Osteoblast (primary cell): ENCODE data around the gene ALS2CL. TPM values are rescaled to one million over a fixed set of nuclear protein-coding genes. Genes with fewer than 3 reads are reported as not detected.

ENCODE experiments used
- DNase-seq: peaks from one replicate; pipeline ENCODE4 v3.0.0; 2011; ENCODE audit warnings: low spot score, mixed read lengths; ENCODE audit not compliant: insufficient read length; ENCODE audit errors: missing footprints
- H2AFZ ChIP-seq: 2 replicates; pipeline ENCODE4 v1.6.0; 2011; ENCODE audit warnings: mild to moderate bottlenecking, low read length
- H3K27ac ChIP-seq: 2 replicates; pipeline ENCODE4 v1.5.1; 2011; ENCODE audit warnings: mild to moderate bottlenecking, low read depth, low read length, moderate library complexity
- H3K27me3 ChIP-seq: 2 replicates; pipeline ENCODE4 v1.6.0; 2012; ENCODE audit warnings: mild to moderate bottlenecking, control low read depth, inconsistent platforms, low read length, moderate library complexity; ENCODE audit not compliant: insufficient read depth
- H3K36me3 ChIP-seq: 2 replicates; pipeline ENCODE4 v1.5.1; 2011; ENCODE audit warnings: mild to moderate bottlenecking, low read length, control low read depth, moderate library complexity; ENCODE audit not compliant: insufficient read depth
- H3K4me1 ChIP-seq: 2 replicates; pipeline ENCODE4 v1.5.1; 2011; ENCODE audit warnings: mild to moderate bottlenecking, low read length, control low read depth, moderate library complexity; ENCODE audit not compliant: insufficient read depth
- H3K4me2 ChIP-seq: 2 replicates; pipeline ENCODE4 v1.6.0; 2011; ENCODE audit warnings: mild to moderate bottlenecking, low read length; ENCODE audit not compliant: insufficient read depth
- H3K4me3 ChIP-seq: fragments of 200-600 bp; sonication (generic); 3 replicates; pipeline ENCODE4 v1.5.1; 2012; ENCODE audit warnings: mild to moderate bottlenecking, low read length, inconsistent platforms; ENCODE audit not compliant: insufficient read depth
- H3K79me2 ChIP-seq: 2 replicates; pipeline ENCODE4 v1.6.0; 2012; ENCODE audit warnings: mild to moderate bottlenecking, low read length, control low read depth, inconsistent platforms; ENCODE audit not compliant: insufficient read depth
- H3K9me3 ChIP-seq: 2 replicates; pipeline ENCODE4 v1.5.1; 2011; ENCODE audit warnings: low read depth, low read length, control low read depth
- H4K20me1 ChIP-seq: 2 replicates; pipeline ENCODE4 v1.6.0; 2012; ENCODE audit warnings: mild to moderate bottlenecking, low read length, control low read depth; ENCODE audit not compliant: insufficient read depth
- total RNA-seq: library from RNA; depleted of rRNA; stranded (reverse); fragments of >200 nt; gene quantifications from 2 replicates; pipeline ENCODE4 v1.2.3, GENCODE V29; 2012
- TF ChIP-seq, protein P1 (sequence below): IDR thresholded peaks from 2 replicates; pipeline ENCODE4 v1.5.1; 2011; ENCODE audit warnings: mild to moderate bottlenecking, low read depth, low read length, moderate library complexity; ENCODE audit errors: extremely low read depth

Gene ALS2CL
- total RNA-seq, 1 donor: 1.1 TPM

DNA sequence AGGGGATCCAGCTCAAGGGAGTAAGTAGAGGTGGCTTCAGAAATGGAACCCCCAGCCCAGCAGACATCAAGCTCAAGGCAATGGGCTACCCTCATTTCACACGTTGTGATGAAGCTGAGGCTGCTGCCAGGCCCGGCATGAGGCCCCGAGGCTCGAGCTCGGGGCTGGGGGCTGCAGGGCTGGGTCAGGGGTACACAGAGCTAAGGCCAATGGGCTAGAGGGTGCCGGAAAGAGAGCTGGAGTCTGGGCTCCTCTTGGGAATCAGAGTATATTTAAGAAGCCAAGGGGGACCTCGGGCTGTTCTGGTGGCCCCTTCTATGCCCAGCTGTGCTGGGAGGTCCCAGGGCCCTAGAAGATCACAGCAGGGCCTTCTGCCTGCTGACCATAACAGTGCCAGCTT is 16.8 kb upstream of the ALS2CL start:
- H3K27ac ChIP-seq: no peak overlapping the region
- no peak overlapping the region for H3K4me2 ChIP-seq
- no peak overlapping the region for H3K4me3 ChIP-seq
- no peaks in the 10 kb centered on the region for H3K36me3 ChIP-seq
- H3K4me1 ChIP-seq: no peaks in the 10 kb centered on the region
- TF ChIP-seq, protein P1, sequence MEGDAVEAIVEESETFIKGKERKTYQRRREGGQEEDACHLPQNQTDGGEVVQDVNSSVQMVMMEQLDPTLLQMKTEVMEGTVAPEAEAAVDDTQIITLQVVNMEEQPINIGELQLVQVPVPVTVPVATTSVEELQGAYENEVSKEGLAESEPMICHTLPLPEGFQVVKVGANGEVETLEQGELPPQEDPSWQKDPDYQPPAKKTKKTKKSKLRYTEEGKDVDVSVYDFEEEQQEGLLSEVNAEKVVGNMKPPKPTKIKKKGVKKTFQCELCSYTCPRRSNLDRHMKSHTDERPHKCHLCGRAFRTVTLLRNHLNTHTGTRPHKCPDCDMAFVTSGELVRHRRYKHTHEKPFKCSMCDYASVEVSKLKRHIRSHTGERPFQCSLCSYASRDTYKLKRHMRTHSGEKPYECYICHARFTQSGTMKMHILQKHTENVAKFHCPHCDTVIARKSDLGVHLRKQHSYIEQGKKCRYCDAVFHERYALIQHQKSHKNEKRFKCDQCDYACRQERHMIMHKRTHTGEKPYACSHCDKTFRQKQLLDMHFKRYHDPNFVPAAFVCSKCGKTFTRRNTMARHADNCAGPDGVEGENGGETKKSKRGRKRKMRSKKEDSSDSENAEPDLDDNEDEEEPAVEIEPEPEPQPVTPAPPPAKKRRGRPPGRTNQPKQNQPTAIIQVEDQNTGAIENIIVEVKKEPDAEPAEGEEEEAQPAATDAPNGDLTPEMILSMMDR: no peak
- no peaks in the 10 kb centered on the region for H3K79me2 ChIP-seq
- H2AFZ ChIP-seq: no peak overlapping the region
- DNase-seq: peak; percentile 52
- no peaks in the 10 kb centered on the region for H3K9me3 ChIP-seq
- H3K27me3 ChIP-seq: no peaks in the 10 kb centered on the region
- H4K20me1 ChIP-seq: no peaks in the 10 kb centered on the region

DNA sequence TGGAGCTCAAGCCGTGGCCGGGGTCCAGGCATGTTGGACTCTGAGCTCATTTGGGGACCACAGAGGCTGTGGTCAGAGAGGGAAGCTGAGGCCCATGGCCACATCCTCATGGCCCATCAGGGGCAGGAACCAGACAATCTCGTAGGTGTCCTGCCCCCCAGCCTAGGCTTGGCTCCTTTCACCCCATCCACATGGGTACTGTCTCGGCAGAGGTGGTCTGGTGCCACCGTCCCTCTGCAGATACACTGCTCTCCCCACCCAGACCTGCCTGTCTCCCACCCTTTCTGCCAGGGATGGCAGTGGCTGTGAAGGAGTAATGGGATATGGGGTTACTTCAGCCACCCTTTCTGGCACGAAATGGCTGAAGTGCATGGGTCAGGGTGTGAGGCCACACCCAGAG is 16.2 kb upstream of the ALS2CL start:
- Histone ChIP-seq H2AFZ (no peak overlapping the region), H3K4me3 (no peak overlapping the region), H3K9me3 (no peaks in the 10 kb centered on the region), H3K27me3 (no peaks in the 10 kb centered on the region), H3K36me3 (no peaks in the 10 kb centered on the region), H3K4me2 (no peak overlapping the region), H3K79me2 (no peaks in the 10 kb centered on the region), H3K27ac (no peak overlapping the region), H4K20me1 (no peaks in the 10 kb centered on the region), H3K4me1 (no peaks in the 10 kb centered on the region)
- TF ChIP-seq, protein P1: no peak
- DNase-seq: peak; percentile 32

DNA sequence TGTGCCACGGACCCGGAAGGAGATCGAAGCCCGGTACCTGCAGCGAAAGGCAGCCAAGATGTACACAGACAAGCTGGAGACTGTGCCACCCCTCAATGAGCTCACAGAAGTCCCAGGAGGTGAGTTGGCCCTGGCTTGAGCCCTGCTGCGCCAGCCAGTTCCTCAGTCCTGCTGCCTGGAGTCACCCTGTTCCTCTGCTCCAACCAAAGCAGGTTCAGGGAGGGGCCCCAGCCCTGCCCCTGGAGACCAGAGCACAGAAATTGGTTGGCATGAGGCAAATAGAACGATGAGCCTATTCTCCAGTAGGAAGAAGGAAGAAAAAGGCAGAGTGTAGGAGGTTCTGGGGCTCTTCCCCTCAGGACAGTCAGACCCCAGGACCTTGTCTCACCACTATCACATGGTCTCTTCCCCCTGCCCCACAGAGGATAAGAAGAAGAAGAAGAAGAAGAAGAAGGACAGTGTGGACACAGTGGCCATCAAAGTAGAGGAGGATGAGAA is 15.7 kb upstream of the ALS2CL start:
- no peaks in the 10 kb centered on the region for H3K9me3 ChIP-seq
- TF ChIP-seq, protein P1: no peak

DNA sequence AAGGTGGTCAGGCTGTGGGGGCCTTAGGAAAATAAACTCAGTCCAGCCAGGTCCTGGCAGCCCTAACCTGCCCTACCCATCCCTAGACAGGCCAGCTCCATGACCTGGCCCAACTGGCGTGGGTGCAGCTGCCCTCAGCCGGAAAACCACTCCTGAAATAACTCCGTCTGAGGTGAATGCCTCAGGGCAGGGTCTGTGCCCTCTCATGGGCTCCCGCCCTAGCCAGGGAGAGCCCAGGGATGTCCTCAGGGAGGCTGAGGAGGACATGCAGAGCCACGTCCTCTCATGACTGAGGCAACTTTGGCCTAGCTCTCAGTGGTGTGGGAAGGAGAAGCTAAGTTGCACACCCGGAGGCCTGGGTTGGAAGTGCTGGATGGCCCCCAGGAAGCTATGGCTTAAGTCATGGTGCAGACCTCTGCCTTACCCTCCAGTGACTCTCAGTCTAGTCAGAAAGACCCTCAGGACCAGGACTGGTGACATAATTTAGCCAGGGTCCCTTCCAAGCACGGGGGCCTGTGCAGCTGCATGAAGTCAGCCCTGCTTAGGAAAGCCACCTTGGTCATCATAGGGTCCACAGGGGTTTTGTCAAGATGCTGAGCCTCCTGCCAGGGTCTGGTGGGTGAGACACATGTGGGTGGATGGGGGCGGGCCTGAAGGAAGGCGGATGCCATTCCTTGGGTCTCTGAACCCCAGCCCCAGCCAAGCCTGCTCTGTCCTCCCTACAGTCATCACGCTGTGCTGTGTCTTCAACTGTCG is 15.1 kb upstream of the ALS2CL start:
- no peak overlapping the region for H3K4me3 ChIP-seq
- peaks cover under 1% of the 10 kb centered on the region for H3K27me3 ChIP-seq
- H4K20me1 ChIP-seq: no peaks in the 10 kb centered on the region
- no peak overlapping the region for H3K4me2 ChIP-seq
- no peaks in the 10 kb centered on the region for H3K4me1 ChIP-seq
- no peak overlapping the region for H3K27ac ChIP-seq
- H3K79me2 ChIP-seq: no peaks in the 10 kb centered on the region
- H3K36me3 ChIP-seq: no peaks in the 10 kb centered on the region
- peak; percentile 90 for DNase-seq
- TF ChIP-seq, protein P1: peak; percentile 9
- no peak overlapping the region for H2AFZ ChIP-seq
- H3K9me3 ChIP-seq: no peaks in the 10 kb centered on the region

More for the DNA sequence above, 15.7 kb upstream of the ALS2CL start:
- peak; percentile 84 for DNase-seq
- no peaks in the 10 kb centered on the region for H3K4me1 ChIP-seq
- H3K27me3 ChIP-seq: no peaks in the 10 kb centered on the region
- no peaks in the 10 kb centered on the region for H4K20me1 ChIP-seq
- H3K36me3 ChIP-seq: no peaks in the 10 kb centered on the region
- no peak overlapping the region for H2AFZ ChIP-seq
- no peak overlapping the region for H3K4me2 ChIP-seq
- no peak overlapping the region for H3K27ac ChIP-seq
- H3K79me2 ChIP-seq: no peaks in the 10 kb centered on the region
- H3K4me3 ChIP-seq: no peak overlapping the region
